Activated effector memory CD4-positive, alpha-beta T cell treated with Interleukin-2 at 50 U/mL for 16 hours (primary cell): ENCODE measurements around the gene STARD3.

Experiments
- DNase-seq: peaks from one replicate; pipeline ENCODE4 v3.0.0-alpha.2; 2020

The STARD3 gene

DNA sequence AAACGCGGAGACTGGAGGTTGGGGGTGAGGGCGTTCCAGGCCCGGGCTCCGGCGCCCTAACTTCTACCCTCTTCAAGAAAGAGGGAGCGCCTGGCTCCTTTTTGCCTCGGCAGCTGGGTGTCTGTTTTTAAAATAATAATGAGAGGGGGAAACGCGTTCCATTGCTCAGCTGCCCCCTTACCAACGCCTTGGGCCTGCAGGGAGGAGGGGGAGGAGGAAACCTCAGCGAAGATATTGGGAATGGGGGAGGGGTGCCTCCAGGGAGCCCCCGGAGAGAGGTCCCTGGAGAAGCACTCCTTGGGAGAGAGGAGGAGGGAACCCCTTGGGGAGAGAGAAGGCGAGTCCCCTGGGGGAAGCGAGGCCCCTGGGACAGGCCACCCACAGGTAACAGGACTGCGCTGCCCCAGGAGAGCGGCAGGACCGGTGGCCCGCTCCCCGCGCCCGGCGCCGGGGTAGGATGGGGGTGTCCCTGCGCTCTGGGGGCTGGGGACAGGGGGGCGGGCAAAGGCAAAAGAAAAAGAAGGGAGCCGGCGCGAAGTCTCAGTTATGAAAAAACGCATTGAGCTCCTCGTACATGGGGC lies 31.9 kb upstream of the STARD3 start:
- no peak for DNase-seq

DNA sequence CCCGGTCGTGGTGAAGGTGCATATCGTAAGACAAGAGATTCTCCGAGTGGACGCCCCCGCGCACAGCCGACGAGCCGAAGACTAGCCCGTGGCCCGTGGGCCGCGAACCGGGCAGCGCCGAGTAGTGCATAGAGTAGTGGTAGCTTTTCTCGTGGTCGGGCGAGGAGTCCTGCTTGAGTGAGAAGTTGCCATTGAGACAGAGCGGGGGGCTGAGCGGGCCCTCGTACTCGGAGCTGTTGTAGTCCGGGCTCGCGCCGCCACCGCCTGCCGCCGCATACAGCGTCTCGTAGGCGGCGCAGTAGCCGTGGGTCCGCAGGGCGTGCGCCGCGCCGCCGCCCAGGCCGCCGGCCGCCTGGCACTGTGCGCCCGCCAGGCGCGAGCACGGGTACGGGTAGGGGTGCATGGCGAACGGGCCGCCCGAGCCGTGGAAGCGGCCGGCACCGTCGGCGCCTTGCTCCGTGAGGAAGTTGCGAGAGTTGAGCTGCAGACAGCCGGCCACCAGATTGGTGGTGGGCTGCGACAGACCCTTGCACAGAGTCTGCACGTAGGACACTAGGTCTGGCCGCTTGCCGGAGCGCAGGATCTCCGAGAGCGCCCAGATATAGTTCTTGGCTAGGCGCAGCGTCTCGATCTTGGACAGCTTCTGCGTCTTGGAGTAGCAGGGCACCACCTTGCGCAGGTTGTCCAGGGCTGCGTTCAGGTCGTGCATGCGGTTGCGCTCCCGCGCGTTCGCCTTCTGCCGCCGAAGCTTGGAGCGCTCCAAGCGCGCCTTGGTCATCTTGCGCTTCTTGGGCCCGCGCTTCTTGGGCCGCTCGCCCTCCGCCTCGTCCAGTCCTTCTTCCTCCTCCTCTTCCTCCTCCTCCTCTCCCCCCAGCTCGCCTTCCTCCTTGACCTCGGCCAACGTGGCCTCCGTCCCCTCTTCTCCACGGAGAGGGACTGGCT lies 31.2 kb upstream of the STARD3 start:
- no peak for DNase-seq

DNA sequence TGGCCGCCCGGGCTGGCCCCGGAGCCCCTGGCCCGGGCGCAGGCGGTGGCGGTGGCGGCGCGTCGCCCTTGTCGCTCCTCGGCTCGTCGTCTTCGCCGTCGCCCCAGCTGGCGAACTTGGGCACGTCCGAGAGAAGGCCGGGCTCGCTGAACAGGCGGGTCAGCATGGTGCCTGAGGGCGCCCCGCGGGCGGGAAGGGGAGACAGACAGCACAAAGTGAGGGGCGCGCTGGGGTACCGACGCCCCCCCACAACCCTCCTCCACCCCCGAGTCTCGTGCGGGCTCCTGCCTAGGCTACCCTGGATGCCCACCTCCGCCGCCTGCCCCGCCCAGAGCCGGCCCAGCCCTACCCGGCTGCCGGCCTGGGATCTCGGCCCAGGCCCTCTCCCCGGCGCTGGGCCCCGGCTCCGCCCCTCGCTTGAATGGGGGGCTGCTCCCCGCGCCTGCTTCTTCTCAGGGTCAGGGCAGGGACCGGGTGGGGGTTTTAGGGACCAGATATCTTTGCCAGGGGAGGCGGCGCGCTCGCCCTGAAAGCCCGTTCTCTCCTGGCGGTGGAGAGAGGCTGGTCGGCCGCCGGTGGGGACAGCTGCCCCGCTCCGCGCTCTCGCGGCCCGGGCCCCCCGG lies 30.4 kb upstream of the STARD3 start:
- DNase-seq, result no peak

DNA sequence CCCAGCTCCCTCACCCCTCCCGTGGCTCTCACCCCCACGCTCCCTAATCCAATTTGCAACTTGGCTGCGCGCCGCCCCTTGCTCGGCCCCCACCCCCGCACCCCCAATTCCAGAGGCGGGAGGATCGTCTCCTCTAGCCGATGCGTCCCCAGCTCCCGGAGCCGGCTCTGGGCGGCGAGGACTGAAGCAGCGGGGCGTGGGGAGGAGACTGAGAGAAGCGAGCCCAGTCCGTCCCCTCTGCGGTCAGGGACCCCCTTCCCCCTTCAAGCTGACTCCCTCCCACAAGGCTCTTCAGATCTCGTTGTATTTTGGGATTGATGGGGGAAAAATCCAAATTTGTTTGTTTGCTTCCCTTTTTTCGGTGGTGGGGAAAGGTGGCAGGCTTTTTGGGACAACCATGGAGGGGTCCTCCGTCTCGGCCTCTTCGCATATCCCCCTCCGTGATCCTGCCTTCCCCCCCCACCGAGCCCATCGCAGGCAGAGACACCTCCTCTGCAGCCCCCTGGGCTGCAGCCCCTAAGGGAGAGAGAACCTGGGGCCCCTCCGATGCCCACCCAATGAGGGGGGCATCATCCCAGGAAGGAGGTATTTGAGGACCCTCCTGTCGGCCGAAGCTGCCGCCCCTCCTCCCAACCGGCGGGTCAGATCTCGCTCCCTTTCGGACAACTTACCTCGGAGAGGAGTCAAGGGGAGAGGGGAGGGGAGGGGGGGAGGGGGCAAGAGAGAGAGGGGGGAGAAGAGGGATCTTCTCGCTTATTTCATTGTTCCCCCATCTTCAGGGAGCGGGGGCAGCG lies 29.7 kb upstream of the STARD3 start:
- no peak for DNase-seq

DNA sequence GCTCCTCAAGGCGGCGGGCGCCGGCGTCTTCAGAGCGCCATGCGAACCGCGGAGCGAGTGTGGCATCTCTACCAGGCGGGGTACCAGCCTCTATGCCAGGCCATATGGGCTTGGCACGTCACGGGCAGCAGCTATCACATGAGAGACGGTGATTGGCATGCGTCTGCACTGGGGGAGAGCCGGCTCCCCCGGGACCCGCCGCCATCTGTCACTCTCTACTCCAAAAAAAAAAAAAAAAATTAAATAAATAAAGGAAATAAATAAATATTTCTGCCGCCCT lies 29.2 kb upstream of the STARD3 start, which contains the start of gene NEUROD2:
Gene NEUROD2 (minus strand): TSS at position 70 of the 280 bp plus-strand sequence. CDS start 1,321 bp downstream, outside the sequence.
- DNase-seq, result no peak

DNA sequence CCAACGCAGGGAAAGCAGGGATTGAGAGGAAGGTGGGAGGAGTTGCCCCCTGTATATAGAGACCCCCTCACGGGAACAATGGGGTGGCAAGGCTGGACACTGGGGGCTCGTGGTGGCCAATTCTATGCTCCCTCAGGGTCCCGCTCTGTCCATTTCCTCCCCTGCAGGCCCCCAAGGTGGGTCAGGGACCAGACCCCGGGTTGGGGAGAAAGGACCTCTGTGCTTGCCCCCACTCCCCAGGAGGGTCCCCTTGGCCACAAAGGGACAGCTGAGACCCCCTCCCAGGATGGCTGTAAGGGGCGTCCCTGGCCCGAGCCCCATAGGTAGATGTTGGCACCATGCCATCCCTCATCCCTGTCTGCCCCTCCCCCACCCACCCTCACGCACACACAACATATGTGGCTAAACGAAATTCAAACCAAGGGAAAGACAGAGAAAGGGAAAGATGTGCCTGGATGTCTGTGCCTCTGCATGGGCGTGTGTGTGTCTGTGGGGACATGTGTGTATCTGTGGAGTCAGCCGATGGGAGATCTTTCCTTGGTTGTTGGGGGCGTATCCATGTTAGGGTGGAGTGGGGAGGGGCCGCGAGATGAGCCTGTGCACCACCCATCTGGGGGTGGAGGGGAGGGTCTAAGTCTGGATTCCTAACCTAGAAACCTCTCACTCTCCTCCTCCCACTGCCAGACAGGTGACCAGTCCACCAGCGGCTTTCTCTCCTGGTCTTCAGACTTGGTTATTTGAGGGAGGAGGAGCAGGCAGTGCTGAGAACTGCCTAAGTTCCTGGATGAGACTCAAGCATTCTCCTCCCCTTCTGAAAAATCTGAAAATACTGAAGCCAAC lies 28.6 kb upstream of the STARD3 start:
- DNase-seq, result no peak

DNA sequence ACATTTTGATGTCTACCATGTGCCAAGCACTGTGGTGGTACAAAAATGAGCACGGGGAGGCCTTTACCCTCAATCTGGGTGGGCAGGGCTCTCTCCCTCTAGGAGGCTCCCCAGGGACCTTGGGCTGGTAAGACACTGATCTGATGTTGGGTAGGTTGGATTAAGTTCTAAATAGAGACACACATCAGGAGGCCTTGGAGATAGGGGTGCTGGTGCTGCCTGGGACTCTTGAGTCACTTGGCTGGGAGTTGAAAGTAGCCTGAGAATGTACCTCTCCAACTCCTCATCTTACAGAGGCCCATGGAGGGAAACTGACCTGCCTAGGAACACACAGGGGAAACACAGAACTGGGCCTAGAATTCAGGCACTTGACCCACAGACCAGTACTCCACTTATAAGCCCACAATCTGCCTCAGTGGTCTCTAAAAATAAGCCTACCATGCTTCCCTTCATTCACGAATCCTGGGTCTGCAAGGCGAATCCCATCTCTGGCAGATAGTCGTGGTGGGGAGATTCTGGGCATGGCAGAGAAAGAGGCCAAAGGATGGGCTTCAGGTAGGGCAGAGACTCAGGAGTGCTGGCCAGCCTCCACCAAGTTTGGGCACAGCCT lies 27.4 kb upstream of the STARD3 start:
- DNase-seq, result no peak

DNA sequence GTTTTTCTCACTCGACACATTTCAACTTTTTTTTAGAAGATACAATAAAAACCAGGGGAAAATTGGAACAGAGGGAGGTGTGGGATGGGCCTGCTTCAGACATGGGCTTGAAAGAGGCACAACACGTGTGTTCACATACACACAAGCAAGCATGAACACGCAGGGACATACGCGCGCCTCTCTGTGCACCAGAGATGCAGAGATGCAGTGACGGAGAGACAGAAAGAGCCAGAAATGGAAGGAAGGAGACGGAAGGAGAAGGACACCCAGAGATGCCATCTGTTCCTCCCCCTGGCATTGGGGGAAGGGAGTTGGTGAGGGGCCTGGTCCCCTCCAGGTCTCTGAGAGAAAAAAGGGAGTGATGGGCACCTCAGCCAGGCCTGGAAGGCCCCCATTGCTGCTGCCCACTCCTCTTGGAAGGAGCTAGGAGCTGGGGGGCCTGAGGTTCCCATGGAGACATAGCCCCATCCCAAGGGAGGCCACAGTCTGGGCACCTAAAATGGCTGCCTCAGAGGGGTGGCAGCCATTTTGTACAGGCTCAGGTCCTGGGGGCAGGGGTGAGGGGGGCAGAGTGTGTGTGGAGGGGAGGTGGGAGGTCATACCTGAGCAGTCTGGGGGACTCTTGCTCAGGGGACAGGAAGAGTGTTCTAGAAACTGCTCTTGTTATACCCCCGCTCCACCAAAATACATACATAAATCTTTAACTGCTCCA lies 25.4 kb upstream of the STARD3 start:
- DNase-seq, result no peak

DNA sequence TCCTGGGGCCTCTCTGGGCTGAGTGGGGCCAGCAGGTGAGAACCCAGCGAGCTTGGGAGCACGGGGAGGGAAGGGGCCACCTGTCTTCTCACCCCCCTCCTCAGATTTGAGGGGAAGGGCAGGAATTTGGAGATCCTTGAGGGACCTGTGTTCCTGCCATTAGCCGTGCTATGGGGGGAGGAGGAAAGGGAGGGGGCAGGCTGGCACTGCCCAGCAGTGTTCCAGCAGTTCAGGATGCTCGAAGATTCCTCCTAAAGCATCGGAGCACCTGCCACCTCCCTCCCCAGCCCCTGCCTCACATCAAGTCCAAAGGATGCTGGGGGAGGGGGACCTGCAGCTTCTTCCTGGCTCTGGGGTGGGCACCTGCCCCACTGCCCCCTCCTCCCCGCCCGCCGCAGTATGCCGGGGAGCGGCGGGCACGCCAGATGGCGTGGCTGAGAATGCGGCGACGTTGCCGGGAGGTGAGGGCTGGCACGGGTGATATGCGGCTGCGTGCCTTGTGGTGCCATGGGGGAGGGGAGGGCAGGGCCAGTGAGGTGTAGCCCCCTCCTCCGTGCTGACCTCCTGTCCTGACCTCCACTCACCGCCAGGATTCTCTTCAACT lies 24.6 kb upstream of the STARD3 start:
- no peak for DNase-seq

DNA sequence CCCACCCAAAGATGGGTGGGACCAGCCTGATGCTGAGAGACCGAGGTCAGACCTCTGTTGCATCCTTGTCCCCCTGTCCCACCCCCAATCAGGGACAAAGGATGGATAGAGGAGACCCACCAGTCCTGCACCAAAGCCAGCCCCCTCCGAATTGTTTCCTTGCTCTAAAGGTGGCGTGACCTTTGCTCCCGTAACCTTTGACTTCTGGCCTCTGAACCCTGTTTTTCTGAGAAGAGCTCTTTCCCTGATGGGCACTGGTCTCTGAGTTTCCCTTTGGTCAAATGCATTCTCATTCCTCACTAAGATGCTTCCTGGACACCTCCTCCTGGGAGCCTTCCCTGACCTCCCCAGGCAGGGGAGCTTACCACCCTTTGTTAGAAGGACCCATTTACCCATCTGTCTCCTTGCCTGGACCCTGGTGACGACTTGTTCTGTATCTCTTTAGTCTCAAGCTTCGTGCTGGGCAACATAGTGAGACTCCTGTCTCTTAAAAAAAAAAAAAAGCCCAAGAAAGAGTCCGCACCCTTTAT lies 23.9 kb upstream of the STARD3 start:
- DNase-seq, result no peak

DNA sequence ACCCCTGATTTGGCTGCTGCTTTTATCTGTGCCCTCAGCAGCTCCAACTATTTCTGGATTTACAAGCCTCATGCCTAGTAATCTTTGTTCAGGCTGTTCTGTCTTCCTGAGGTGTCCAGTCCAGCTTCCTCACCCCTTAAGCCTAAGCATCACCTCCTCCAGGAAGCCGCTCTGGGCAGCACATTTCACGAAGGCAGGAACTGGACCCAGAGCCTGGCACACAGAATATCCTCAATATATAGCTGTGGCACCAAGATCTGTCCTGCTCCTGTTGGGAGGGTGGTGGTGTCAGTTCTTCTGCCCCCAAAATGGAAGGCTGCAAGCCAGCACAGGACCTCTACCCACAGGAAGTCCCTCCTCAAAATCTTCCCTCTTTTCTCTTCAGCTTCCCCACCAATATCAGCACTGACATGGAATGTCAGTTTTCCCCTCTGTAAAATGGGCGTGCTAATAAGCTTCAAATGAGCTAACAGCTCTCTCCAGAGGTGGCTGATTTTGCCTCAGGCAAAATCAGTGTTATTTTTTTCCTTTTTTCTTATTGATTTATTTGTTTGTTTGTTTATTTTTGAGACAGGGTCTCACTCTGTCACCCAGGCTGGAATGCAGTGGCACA lies 22.3 kb upstream of the STARD3 start:
- no peak for DNase-seq

DNA sequence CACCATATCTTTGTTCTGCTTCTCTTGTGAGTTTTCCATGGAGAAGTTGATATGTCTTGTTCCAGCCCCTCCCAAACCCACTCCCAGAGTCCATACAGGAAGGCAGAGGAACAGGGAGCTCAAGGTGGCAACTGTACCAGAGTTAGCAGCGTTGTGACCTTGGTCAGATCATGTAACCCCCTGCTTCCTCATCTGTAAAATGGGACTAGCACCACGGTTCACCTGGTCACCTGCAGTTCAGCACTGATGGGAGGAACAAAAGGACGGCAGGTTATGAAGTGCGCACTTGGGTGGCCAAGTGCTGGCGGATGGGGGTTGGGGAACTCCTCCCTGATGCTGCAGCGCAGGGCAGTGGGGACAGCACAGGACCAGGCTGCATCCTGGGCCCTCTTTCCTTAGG lies 21.5 kb upstream of the STARD3 start:
- no peak for DNase-seq

DNA sequence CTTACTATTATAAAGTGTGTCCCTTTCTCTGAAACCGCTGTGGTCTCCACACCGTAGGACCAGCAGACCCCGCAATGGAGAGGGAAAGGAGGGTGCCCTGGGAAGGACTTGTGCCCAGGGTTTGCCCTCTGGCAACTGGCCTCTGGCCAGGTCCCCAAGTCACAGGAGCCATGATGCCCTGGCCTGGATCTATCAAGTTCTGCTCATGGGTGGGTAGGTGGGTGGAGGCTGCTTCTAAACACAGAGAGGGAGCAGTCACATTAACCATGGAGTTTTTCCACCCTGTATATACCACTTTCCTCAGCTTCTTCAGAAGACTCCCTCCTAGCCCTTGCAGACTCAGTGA lies 19.9 kb upstream of the STARD3 start:
- no peak for DNase-seq

DNA sequence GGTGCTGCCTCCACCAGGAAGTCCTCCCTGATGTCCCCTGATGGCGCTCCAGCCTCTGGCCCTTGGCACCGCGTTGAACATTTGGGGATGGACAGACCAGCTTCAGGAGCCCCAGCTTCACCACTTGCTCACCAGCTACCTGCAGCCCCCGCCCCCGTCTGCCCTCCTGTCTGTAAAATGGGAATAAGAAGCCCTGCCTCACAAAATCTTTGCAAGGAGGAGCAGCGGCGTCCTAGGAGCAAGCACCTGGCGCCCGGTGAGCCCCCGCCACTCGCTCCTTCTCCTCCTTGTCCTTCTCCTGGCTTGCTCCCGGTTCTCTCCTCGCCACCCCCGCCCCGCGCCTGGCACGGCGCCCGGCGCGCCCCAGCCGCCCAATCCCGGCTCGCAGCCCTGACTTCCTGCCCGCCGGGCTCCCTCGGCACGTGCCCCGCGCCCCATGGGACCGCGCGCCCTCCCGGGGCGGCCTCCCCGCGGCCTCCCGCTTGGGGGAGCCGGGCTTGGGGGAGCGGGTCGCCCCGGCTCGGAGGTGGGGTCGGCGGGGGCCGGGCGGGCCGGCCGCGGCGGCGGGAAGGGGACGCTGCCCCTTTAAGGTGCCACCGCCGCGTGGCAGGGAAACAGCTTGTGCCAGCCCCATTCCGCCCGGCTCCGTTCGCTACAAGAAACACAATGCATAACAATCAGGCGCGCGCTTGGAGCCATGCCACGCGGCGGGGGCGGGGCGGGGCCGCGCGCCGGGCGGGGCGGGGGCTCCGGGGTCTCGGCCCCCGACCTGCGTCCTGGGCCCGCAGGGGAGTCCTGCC lies 19.3 kb upstream of the STARD3 start:
- DNase-seq, result peak; percentile 46

DNA sequence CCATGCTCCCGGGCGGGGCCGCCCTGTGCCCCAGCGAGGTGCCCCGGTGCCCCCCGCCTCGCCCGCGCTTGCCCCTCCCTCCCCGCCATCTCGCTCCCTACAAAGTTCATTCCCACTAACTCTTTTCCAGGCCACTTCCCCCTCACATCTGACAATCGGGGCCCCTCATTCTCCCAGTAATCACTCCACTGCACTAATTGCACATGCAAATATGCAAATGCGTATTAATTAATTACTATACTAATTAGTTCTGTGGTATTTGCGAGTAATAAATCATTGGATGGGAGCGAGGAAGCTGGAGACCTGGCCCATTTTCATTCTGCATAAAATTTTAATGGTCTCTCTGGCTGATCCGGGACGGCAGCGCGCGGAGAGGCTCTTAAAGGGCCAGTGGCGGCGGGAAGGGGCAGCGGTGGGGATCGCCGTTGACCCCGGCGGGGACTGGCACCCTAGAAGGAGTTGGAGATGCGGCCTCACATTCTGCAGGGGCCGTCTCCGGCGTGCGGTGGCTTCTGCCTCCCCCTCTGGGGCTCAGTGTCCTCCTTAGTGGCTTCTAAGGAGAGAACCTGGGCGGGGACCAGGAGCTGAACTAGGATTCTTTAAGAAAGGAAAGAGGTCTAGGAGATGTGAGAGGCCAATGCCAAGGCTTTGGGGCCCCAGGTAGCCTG lies 18.6 kb upstream of the STARD3 start:
- no peak for DNase-seq

DNA sequence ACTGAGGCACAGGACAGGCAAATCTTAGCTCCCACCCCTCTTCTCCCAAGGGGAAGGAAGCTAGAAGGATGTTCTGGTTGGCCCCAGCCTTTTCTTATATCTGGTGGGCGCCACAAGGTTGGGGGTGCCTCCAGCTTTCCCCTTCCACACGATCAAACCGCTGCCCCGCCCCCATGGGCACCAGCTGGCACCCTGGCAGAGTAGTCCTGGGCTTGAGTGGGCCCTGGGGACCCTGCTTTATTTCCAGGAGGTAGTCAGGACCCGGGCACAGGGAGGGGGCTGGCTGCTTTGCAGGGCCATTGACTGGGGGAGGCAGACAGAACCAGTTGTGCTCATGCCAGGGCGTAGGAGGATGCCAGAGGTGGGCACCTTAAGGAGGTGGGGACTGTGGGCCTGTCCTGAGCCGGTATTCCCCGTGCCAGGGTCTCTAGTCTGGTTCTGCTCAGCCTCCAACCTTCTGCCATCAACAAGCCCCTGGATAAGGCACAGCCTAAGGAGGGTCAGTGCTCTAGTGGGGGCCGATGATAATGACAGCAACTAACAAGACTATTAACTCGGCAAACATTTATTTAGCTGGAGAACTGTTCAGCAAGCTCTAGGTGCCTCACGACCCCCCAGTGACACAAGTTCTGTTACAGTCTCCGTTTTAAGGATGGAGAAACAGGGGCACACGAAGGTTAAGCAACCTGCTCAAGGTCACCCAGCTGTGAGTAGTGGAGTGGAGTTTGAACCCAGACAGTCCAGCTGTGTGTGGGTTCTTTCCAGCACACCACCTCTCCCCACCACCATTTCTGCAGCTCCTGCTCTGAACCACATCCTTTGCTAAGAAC lies 17.8 kb upstream of the STARD3 start:
- no peak for DNase-seq

DNA sequence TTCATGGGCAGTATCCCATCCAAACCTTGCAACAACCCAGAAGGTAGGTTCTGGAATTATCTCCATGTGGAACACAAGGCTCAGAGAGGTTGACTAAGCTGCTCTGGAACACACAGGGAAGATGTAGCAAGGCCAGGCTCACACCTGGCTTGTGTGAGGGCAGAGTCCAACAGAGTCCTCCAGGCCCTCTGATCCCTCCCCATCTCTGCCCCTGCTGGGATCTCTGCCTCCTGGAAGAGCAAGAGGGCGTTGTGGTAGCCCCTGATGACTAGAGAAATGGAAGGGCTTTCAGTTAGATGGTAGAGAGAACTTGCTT lies 17.2 kb upstream of the STARD3 start:
- DNase-seq, result no peak
